Measurements from ENCODE around the gene B3GALT5. TPM values are rescaled to one million over a fixed set of nuclear protein-coding genes. Genes with fewer than 3 reads are reported as not detected.

Gene B3GALT5
- total RNA-seq, 2 donors from 2014 or later, result 114 to 205 TPM

DNA sequence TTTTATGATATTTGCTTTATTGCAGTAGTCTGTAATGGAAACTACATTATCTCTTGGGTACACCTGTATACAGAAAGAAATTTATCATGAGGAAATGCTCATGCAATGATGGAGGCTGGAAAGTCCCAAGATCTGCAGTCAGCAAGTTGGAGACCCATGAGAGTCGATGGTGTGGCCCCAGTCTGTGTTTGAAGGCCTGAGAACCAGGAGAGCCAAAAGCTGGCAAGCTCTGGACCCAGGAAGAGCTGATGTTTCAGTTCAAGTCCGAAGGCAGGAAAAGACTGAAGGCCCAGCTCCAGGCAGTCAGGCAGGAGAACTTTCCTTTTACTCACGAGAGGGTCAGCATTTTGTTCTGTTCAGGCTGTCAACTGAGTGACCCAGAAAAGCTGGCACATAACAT is 42.2 kb downstream of the B3GALT5 start:
- peak; percentile 51 for DNase-seq
- Histone ChIP-seq H3K27ac (peak overlapping the region; percentile 58), H3K27me3 (no peaks in the 10 kb centered on the region), H3K9ac (ENCODE audit: low read depth in 2 of 2, low read length in 2 of 2) (no peak overlapping the region), H3K36me3 (no peaks in the 10 kb centered on the region), H3K4me3 (no peak overlapping the region), H3K4me1 (peaks cover 9% of the 10 kb centered on the region), H3K9me3 (no peaks in the 10 kb centered on the region)
- intact Hi-C loops (cut with DNase I), result no loop called here
- TF ChIP-seq, protein P1, sequence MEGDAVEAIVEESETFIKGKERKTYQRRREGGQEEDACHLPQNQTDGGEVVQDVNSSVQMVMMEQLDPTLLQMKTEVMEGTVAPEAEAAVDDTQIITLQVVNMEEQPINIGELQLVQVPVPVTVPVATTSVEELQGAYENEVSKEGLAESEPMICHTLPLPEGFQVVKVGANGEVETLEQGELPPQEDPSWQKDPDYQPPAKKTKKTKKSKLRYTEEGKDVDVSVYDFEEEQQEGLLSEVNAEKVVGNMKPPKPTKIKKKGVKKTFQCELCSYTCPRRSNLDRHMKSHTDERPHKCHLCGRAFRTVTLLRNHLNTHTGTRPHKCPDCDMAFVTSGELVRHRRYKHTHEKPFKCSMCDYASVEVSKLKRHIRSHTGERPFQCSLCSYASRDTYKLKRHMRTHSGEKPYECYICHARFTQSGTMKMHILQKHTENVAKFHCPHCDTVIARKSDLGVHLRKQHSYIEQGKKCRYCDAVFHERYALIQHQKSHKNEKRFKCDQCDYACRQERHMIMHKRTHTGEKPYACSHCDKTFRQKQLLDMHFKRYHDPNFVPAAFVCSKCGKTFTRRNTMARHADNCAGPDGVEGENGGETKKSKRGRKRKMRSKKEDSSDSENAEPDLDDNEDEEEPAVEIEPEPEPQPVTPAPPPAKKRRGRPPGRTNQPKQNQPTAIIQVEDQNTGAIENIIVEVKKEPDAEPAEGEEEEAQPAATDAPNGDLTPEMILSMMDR (IDR thresholded peaks at IDR 0.05), result no peak

- intact Hi-C loops (cut with DNase I), result no loop called here
- no peak for DNase-seq
- H3K27ac ChIP-seq, result peak overlapping the region; percentile 58
These were observed 42.8 kb downstream of the B3GALT5 start for GRCh38 chr21:39655589-39655988.

GRCh38 chr21:39656209-39656608 is 43.5 kb downstream of the B3GALT5 start:
- TF ChIP-seq, protein P1 (IDR thresholded peaks at IDR 0.05), result no peak
- Histone ChIP-seq H3K9me3 (no peaks in the 10 kb centered on the region), H3K4me3 (no peak overlapping the region), H3K27me3 (no peaks in the 10 kb centered on the region), H3K9ac (ENCODE audit: low read depth in 2 of 2, low read length in 2 of 2) (no peak overlapping the region), H3K4me1 (peaks cover 9% of the 10 kb centered on the region), H3K36me3 (no peaks in the 10 kb centered on the region), H3K27ac (peak overlapping the region; percentile 79)
- intact Hi-C loops (cut with DNase I), result no loop called here
- DNase-seq, result no peak

More at GRCh38 chr21:39655589-39655988, 42.8 kb downstream of the B3GALT5 start:
- Histone ChIP-seq H3K27me3 (no peaks in the 10 kb centered on the region), H3K4me3 (no peak overlapping the region), H3K4me1 (peaks cover 9% of the 10 kb centered on the region), H3K9me3 (no peaks in the 10 kb centered on the region), H3K9ac (ENCODE audit: low read depth in 2 of 2, low read length in 2 of 2) (no peak overlapping the region), H3K36me3 (no peaks in the 10 kb centered on the region)
- TF ChIP-seq, protein P1 (IDR thresholded peaks at IDR 0.05), result no peak

- peak; percentile 70 for DNase-seq
These were observed 44.5 kb downstream of the B3GALT5 start for GRCh38 chr21:39657091-39657689.

DNA sequence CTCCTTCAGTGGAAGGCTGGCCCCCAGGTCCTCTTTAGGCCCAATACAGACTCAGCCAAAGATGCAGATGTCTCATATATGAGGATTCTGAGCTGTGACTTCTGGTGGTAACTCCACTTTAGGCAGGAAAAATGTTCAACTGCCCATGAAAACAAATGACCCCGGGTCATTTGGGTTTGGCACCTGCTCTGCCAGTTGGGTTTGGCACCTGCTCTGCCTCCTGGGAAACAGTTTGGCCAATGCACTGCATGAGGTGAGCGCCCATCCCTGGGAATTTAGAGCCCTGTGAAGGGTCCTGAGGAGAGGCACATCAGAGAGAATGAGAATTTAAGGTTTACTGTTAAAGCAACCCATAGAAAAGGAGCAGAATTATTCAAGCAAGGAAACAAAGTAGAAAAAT is 45.3 kb downstream of the B3GALT5 start:
- no peaks in the 10 kb centered on the region for H3K9me3 ChIP-seq
- peak overlapping the region; percentile 79 for H3K27ac ChIP-seq
- peaks cover 9% of the 10 kb centered on the region for H3K4me1 ChIP-seq
- TF ChIP-seq, protein P1 (IDR thresholded peaks at IDR 0.05), result no peak
- H3K4me3 ChIP-seq, result peak overlapping the region; percentile 35
- no peaks in the 10 kb centered on the region for H3K27me3 ChIP-seq
- H3K9ac ChIP-seq (ENCODE audit: low read depth in 2 of 2, low read length in 2 of 2), result peak overlapping the region in 1 of 2 donors; percentile 29
- intact Hi-C loops (cut with DNase I), result no loop called here
- H3K36me3 ChIP-seq, result no peaks in the 10 kb centered on the region
- DNase-seq, result no peak

More at GRCh38 chr21:39657091-39657689, 44.5 kb downstream of the B3GALT5 start:
- H3K4me3 ChIP-seq, result peak overlapping the region; percentile 35
- no peaks in the 10 kb centered on the region for H3K9me3 ChIP-seq
- intact Hi-C loops (cut with DNase I), result no loop called here
- peak overlapping the region; percentile 79 for H3K27ac ChIP-seq
- H3K4me1 ChIP-seq, result peaks cover 9% of the 10 kb centered on the region
- no peaks in the 10 kb centered on the region for H3K36me3 ChIP-seq
- no peak overlapping the region for H3K9ac ChIP-seq (ENCODE audit: low read depth in 2 of 2, low read length in 2 of 2)
- no peaks in the 10 kb centered on the region for H3K27me3 ChIP-seq
- TF ChIP-seq, protein P1 (IDR thresholded peaks at IDR 0.05), result no peak
